HepG2 (cell line): ENCODE results near the gene FOXA1. TPM values are rescaled to one million over a fixed set of nuclear protein-coding genes. Genes with fewer than 3 reads are reported as not detected.

Experiments used
- CBX1 ChIP-seq: IDR thresholded peaks from one replicate; pipeline ENCODE4 v1.6.1; 2016; ENCODE audit warnings: antibody characterized with exemption, low read depth
- GABPA ChIP-seq, 2 experiments: IDR thresholded peaks; 2 replicates each; pipeline ENCODE4 v1.6.1; 2011 to 2016; ENCODE audit warnings: low read depth in 2 of 2, low read length in 1 of 2, missing biosample characterization in 1 of 2, missing genetic modification characterization in 1 of 2
- PRMT3 ChIP-seq: sonication (generic); formaldehyde crosslinking; IDR thresholded peaks from 2 replicates; pipeline ENCODE4 v1.8.1; 2022; ENCODE audit warnings: low read depth, mild to moderate bottlenecking, moderate library complexity, missing genetic modification reagents, borderline replicate concordance
- SMAD9 ChIP-seq: sonication (generic); formaldehyde crosslinking; IDR thresholded peaks from 2 replicates; pipeline ENCODE4 v1.5.1; 2020; ENCODE audit warnings: mild to moderate bottlenecking, missing genetic modification reagents
- TAF15 ChIP-seq: fragments of 200-400 bp; formaldehyde crosslinking; IDR thresholded peaks from one replicate; pipeline ENCODE4 v1.6.1; 2018; ENCODE audit warnings: mild to moderate bottlenecking, low read depth, low read length; ENCODE audit not compliant: poor library complexity, severe bottlenecking
- ZNF605 ChIP-seq: sonication (generic); formaldehyde crosslinking; IDR thresholded peaks from 2 replicates; pipeline ENCODE4 v1.8.0; 2022; ENCODE audit warnings: mild to moderate bottlenecking, missing genetic modification reagents
- ZNF777 ChIP-seq: sonication (generic); formaldehyde crosslinking; IDR thresholded peaks from 2 replicates; pipeline ENCODE4 v1.4.0; 2020; ENCODE audit warnings: missing genetic modification reagents
- ZNF839 ChIP-seq: sonication (generic); formaldehyde crosslinking; IDR thresholded peaks from 2 replicates; pipeline ENCODE4 v1.4.0; 2020; ENCODE audit warnings: missing genetic modification reagents, mild to moderate bottlenecking, borderline replicate concordance
- polyA plus RNA-seq, 8 experiments: library from polyadenylated mRNA; depleted of rRNA in 3 of 8; stranded (reverse) in 7 of 8; unstranded in 1 of 8; fragments of >200 nt; fragmentation: Illumina TruSeq in 4 of 8; extraction: Trizol in 4 of 8; gene quantifications; 2 replicates each; pipeline versions ENCODE4 v1.2.1 to v1.2.3, GENCODE V29; 2011 to 2016; ENCODE audit warnings: low read depth in 4 of 8, missing spikeins in 1 of 8, mixed read lengths in 1 of 8; ENCODE audit not compliant: insufficient read depth in 1 of 8
- total RNA-seq, 5 experiments: library from RNA; depleted of rRNA; stranded (reverse); fragments of >200 nt; fragmentation: Illumina TruSeq; extraction: Trizol; gene quantifications; 2 replicates each; pipeline ENCODE4 v1.2.3, GENCODE V29; 2016; ENCODE audit warnings: low read depth in 1 of 5
- TF ChIP-seq, protein P1 (sequence below): sonication (generic); formaldehyde crosslinking; IDR thresholded peaks from 2 replicates; pipeline ENCODE4 v1.5.0; 2020; ENCODE audit warnings: missing genetic modification reagents, mild to moderate bottlenecking, borderline replicate concordance
- TF ChIP-seq, protein P2 (sequence below): IDR thresholded peaks from 2 replicates; pipeline ENCODE4 v1.6.1; 2016; ENCODE audit warnings: mild to moderate bottlenecking
- TF ChIP-seq, protein P3 (sequence below): sonication (generic); formaldehyde crosslinking; IDR thresholded peaks from 2 replicates; pipeline ENCODE4 v1.8.1; 2022; ENCODE audit warnings: mild to moderate bottlenecking, missing genetic modification reagents
- TF ChIP-seq, protein P4 (sequence below): sonication (generic); formaldehyde crosslinking; conservative IDR thresholded peaks from 2 replicates; pipeline ENCODE4 v1.4.0; 2020; ENCODE audit warnings: missing genetic modification reagents

Gene FOXA1
- total and polyA plus RNA-seq, 2 of the 13 experiments (the other 11 are each of a cell fraction or from before 2014, with no cell fraction given), result 43.4 to 58.6 TPM

DNA sequence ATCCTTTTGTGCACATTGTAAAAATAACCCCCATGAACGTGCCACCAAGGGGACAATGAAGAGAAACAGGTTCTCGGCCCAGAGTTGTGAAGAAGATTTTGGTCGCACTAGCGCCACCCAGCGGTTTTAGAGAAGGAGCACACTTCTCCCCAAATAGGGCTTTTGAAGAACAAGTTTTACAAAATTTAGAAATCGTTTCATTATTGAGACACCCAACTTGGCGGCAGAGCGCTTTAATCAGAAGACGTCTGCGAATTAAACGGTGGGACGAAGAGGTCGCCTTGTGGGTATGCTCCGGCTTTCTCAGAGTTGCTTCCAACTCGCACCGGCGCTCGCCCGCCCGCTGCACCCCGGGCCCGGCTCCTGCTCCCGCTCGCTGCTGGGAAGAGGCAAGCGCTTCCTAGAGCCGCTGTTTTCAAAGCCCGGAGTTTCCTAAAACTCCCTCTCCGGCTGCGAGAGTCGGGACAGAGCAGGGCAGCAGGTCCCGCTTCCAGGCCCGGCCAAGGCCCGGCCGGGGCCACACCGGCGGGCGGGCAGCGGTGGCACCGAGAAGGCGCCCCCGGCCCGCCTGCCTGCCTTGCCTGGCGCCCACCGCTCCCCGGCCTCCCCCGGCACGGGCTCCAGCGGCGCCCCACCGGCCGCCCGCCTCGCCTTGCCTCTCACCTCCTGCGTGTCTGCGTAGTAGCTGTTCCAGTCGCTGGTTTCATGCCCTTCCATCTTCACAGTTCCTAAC is 645 bp downstream of the FOXA1 start (continued):
- TF ChIP-seq, protein P1, sequence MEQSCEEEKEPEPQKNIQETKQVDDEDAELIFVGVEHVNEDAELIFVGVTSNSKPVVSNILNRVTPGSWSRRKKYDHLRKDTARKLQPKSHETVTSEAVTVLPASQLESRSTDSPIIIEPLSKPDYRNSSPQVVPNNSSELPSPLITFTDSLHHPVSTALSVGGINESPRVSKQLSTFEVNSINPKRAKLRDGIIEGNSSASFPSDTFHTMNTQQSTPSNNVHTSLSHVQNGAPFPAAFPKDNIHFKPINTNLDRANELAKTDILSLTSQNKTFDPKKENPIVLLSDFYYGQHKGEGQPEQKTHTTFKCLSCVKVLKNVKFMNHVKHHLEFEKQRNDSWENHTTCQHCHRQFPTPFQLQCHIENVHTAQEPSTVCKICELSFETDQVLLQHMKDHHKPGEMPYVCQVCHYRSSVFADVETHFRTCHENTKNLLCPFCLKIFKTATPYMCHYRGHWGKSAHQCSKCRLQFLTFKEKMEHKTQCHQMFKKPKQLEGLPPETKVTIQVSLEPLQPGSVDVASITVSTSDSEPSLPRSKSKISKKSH (CRISPR knock-in tag), result peak; percentile 77; the same call in 1 of the 2 replicates
- TF ChIP-seq, protein P2, sequence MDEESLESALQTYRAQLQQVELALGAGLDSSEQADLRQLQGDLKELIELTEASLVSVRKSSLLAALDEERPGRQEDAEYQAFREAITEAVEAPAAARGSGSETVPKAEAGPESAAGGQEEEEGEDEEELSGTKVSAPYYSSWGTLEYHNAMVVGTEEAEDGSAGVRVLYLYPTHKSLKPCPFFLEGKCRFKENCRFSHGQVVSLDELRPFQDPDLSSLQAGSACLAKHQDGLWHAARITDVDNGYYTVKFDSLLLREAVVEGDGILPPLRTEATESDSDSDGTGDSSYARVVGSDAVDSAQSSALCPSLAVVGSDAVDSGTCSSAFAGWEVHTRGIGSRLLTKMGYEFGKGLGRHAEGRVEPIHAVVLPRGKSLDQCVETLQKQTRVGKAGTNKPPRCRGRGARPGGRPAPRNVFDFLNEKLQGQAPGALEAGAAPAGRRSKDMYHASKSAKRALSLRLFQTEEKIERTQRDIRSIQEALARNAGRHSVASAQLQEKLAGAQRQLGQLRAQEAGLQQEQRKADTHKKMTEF (CRISPR knock-in tag), result peak; percentile 89
- no peak for TF ChIP-seq ZNF839 (CRISPR knock-in tag)
- TF ChIP-seq GABPA (IDR thresholded peaks at IDR 0.05; ENCODE audit: low read depth, low read length), result no peak
- TF ChIP-seq GABPA (CRISPR knock-in tag; IDR thresholded peaks at IDR 0.05; ENCODE audit: low read depth), result peak; percentile 36; the same call in 1 of the 2 replicates
- TF ChIP-seq, protein P3, sequence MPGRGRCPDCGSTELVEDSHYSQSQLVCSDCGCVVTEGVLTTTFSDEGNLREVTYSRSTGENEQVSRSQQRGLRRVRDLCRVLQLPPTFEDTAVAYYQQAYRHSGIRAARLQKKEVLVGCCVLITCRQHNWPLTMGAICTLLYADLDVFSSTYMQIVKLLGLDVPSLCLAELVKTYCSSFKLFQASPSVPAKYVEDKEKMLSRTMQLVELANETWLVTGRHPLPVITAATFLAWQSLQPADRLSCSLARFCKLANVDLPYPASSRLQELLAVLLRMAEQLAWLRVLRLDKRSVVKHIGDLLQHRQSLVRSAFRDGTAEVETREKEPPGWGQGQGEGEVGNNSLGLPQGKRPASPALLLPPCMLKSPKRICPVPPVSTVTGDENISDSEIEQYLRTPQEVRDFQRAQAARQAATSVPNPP (CRISPR knock-in tag), result 0 out of 2 replicates have a peak, but pooled peaks have one; percentile 65
- TF ChIP-seq, protein P4, sequence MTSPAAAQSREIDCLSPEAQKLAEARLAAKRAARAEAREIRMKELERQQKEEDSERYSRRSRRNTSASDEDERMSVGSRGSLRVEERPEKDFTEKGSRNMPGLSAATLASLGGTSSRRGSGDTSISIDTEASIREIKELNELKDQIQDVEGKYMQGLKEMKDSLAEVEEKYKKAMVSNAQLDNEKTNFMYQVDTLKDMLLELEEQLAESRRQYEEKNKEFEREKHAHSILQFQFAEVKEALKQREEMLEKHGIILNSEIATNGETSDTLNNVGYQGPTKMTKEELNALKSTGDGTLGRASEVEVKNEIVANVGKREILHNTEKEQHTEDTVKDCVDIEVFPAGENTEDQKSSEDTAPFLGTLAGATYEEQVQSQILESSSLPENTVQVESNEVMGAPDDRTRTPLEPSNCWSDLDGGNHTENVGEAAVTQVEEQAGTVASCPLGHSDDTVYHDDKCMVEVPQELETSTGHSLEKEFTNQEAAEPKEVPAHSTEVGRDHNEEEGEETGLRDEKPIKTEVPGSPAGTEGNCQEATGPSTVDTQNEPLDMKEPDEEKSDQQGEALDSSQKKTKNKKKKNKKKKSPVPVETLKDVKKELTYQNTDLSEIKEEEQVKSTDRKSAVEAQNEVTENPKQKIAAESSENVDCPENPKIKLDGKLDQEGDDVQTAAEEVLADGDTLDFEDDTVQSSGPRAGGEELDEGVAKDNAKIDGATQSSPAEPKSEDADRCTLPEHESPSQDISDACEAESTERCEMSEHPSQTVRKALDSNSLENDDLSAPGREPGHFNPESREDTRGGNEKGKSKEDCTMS, result no peak; the same call in 1 of the 2 replicates
- peak; percentile 83 for TF ChIP-seq SMAD9 (CRISPR knock-in tag)
- peak; percentile 84; the same call in 1 of the 2 replicates for TF ChIP-seq PRMT3 (CRISPR knock-in tag)
- TF ChIP-seq ZNF777 (CRISPR knock-in tag), result peak; percentile 31; the same call in 1 of the 2 replicates
- peak; percentile 43 for TF ChIP-seq TAF15
- peak; percentile 76; the same call in 1 of the 2 replicates for TF ChIP-seq ZNF605 (CRISPR knock-in tag)
- no peak for TF ChIP-seq CBX1
